ENCODE results near the gene ARHGEF17.

ARHGEF17 gene

DNA sequence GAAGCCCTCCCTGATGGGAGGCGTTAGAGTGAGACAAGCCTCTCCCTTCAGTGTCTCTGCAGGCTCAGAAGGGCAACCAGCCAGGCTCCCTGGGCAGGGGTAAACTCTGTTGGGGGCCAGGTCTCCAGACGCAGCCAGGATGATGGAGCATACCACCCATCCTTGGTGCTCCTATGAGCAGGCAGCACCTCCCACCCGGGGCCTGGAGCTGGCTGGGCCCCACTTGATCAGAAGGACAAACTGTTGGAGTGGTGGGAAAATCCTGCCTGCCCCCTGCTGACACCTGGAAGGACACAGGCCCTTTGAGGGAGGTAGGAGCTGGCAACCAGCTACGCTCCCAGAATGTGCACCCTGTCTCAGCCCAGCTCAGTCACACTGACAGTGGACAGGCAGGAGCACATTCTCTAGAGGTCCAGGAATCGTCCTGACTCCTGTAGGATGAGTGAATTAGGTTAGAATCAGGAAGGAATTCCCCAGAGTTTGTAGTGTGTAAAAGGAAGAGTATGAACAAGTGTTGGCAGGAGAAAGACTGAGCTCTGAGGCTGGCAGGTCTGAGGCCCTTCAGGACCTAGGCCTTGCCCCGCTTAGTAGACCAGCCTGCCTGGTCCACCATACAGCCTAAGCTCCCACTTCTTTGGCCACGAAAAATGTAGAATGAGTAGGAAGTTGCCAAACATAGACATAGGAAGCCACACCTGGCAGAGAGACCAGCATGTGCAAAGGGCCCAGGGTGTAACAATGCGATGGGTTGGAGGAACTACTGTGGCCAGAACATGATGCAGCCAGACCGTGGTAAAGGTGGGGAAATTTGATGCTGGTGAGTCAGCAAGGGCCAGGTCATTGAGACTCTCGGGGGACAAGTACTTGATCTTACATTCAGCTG, 19.1 kb downstream of the ARHGEF17 start:
- in situ Hi-C loops (cut with MboI; ENCODE audit: low sequenced_read_pairs), result no loop called here

DNA sequence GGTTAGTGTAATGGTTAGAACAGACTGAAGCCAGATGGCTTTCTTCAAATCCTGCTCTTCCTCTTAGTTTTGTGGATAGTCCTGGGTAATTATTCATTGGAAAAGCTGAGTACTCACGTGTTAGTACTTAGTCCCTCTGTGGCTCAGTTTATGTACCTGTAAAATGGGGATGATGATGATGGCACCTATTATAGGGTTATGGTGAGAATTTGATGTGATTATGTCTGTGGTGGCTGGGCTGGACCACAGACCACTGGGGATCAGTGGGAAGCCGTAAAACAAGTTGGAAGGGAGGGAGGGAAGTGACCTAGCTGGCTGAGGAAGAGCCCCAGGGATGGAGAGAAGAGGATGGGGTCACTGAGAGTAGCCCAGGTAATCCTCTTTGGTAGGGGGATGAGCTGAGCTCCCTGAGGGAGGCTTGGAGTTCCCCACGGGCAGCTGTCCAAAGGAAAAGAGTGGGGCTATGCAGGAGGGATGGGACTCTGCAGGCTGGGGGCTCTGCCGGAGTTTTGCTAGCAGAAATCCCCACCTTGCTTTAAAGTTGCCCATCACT, 19.8 kb downstream of the ARHGEF17 start:
- in situ Hi-C loops (cut with MboI; ENCODE audit: low sequenced_read_pairs), result no loop called here

GRCh38 chr11:73330569-73331093, 22.6 kb downstream of the ARHGEF17 start:
- in situ Hi-C loops (cut with MboI; ENCODE audit: low sequenced_read_pairs), result no loop called here

- in situ Hi-C loops (cut with MboI; ENCODE audit: low sequenced_read_pairs), result no loop called here
These were observed 23.3 kb downstream of the ARHGEF17 start for GRCh38 chr11:73331138-73331916.

- in situ Hi-C loops (cut with MboI; ENCODE audit: low sequenced_read_pairs), result no loop called here
These were observed 25.1 kb downstream of the ARHGEF17 start for GRCh38 chr11:73333173-73333572.

DNA sequence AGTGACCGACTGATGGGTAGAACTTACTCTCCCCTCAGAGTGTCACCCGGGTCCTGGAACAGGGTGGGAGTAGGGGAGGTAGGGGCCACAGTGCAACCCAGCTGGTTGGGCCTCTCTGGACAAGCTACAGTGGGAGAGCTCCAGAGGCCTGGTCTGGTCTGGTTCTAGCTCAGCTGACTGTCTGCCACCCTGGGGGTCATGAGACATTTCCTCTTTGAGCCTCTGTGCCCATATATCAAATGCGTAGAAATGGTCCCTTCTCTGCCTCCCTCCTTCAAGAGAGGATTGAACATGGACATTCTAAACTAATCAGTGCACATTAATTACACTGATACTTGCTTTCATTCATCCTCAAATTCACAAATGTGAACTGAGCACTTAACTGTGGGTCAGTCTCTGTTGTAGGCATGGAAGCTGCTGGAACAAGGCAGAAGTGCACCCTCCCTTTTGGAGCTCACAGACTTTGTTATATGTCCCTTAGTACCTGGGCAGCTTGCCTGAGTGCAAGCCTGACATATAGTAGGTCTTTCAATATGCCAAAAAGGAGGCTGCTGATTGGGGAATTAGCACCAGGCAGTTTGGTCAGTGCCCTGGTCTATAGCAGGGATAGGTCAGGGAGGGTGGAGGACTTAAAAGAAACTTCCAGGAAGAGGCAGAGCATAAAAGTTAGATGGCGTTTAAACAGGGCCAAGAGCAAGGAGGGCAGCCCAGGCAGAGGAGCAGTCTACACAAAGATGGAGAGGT, 25.7 kb downstream of the ARHGEF17 start:
- in situ Hi-C loops (cut with MboI; ENCODE audit: low sequenced_read_pairs), result no loop called here

- in situ Hi-C loops (cut with MboI; ENCODE audit: low sequenced_read_pairs), result no loop called here
These were observed 26.5 kb downstream of the ARHGEF17 start for GRCh38 chr11:73334384-73335203.

GRCh38 chr11:73335204-73335923, 27.3 kb downstream of the ARHGEF17 start:
- in situ Hi-C loops (cut with MboI; ENCODE audit: low sequenced_read_pairs), result no loop called here

- in situ Hi-C loops (cut with MboI; ENCODE audit: low sequenced_read_pairs), result no loop called here
These were observed 29.8 kb downstream of the ARHGEF17 start for GRCh38 chr11:73337846-73338245.

DNA sequence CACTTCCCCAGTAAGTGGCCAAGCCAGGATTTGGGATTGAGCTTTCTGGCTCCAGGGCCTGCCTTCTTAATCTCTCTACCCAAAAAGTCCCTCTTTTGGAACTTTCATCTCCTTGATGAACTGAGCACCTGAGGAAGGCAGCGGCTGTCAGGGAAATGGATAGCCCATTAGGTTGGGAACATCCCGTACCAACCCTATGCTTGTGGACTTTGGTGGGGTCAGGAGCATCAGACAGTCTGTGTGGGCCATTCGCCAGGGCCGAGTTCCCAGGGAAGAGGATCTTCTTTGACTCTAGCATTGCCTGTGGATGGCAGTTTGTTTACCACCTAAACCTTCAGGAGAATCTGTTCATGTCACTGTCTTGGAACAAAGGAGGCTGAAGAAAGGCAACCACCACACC, 30.2 kb downstream of the ARHGEF17 start:
- in situ Hi-C loops (cut with MboI; ENCODE audit: low sequenced_read_pairs), result no loop called here

DNA sequence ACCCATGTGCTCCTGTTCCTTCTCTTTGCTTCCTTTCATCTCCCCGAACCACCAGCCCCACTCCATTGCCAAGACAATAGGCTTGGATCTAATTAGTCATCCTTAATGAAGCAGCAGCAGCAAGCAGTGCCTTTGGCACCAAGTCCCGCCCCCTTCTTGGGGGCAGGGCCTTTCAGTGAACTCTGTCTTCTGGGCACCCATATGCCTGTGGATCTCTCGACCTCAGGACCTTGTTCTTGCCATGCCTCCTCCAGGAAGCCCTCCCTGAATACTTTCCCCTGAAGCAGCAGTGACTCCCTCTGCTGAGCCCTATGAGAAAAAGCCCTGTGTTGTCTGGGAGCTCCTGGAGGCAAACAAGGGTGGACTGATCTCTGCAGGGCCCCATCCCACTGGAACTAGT, 32.1 kb downstream of the ARHGEF17 start:
- in situ Hi-C loops (cut with MboI; ENCODE audit: low sequenced_read_pairs), result no loop called here

GRCh38 chr11:73342633-73343032, 34.6 kb downstream of the ARHGEF17 start:
- in situ Hi-C loops (cut with MboI; ENCODE audit: low sequenced_read_pairs), result no loop called here

- in situ Hi-C loops (cut with MboI; ENCODE audit: low sequenced_read_pairs), result no loop called here
These were observed 35.2 kb downstream of the ARHGEF17 start for GRCh38 chr11:73343076-73343873.

DNA sequence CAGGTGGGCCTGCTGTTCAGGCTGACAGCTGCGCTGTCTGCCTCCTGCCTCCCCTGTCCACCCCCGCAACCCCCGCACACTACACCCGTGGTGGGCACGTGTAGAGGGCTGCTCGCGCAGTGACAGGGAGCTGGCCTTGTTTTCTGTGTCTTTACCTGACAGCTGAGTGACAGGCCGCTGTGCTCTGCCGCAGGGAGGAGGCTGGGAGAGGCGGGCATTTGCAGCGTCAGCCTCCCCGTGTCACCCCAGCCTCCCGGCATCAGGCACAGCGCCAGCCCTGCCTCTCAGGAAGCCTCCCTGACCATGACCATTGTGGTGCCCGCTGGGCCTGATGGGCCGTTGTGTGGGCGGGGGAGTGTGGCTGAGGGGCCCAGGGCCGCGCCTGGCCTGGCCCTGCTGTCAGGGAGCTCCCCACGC, 36.1 kb downstream of the ARHGEF17 start:
- in situ Hi-C loops (cut with MboI; ENCODE audit: low sequenced_read_pairs), result no loop called here

- in situ Hi-C loops (cut with MboI; ENCODE audit: low sequenced_read_pairs), result no loop called here
These were observed 37.5 kb downstream of the ARHGEF17 start for GRCh38 chr11:73345481-73346160.

DNA sequence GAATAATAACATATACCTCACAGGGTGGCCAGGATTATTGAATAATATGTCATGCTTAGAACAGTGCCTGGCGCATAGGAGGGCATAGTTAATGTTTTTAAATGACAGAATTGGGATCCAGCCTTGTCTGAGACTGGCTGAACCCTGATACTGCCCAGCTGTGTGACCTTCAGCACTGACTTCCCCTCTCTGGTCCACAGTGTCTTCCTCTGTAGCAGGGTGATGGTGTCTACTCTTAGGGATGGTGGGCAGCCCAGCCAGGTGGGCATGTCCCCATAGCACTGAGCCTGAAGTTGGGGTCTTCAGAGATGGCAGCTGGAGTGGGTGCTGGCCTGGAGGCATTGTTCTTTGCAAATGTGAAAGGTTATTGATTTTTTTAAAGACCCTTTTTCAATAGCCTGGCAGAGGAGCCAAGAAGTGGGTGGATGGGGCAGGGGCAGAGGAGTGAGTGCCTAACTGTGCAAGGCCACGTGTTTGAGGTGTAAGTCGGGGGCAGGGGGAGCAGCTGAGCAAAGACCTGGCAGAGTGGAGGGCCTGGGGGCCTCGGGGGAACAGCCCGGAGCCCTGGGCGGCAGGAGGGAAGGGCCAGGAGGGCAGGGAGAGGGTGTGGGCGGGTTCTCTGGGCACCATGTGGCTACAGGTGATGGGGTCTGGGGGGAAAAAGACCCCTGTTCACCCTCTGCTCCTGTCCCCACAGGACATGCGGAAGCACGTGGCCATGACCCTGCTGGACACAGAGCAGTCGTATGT, 38.3 kb downstream of the ARHGEF17 start:
- in situ Hi-C loops (cut with MboI; ENCODE audit: low sequenced_read_pairs), result no loop called here

GRCh38 chr11:73347067-73347466, 39.0 kb downstream of the ARHGEF17 start:
- in situ Hi-C loops (cut with MboI; ENCODE audit: low sequenced_read_pairs), result no loop called here

Data from HL-60/S4 treated with retinoic acid at 250 ng/mL for 4 days and 3 days (cell line).